Peyer's patch (tissue), 4 donors: ENCODE results near the gene RFTN1.

Experiments used
- POLR2A ChIP-seq, 2 donors: fragments of 450-650 bp; IDR thresholded peaks; one replicate each; pipeline ENCODE4 v1.5.1; 2017; ENCODE audit warnings: antibody characterized with exemption in 2 of 2, mild to moderate bottlenecking in 2 of 2, moderate library complexity in 2 of 2
- TF ChIP-seq, protein P1 (sequence below), 6 experiments: fragments of 450-650 bp in 4 of 6; fragments of 200-600 bp in 2 of 6; sonication (generic) in 1 of 6; IDR thresholded peaks; one replicate each; pipeline ENCODE4 v1.5.1; 2017 to 2019; ENCODE audit warnings: antibody characterized with exemption in 6 of 6, mild to moderate bottlenecking in 3 of 6, moderate library complexity in 1 of 6

DNA sequence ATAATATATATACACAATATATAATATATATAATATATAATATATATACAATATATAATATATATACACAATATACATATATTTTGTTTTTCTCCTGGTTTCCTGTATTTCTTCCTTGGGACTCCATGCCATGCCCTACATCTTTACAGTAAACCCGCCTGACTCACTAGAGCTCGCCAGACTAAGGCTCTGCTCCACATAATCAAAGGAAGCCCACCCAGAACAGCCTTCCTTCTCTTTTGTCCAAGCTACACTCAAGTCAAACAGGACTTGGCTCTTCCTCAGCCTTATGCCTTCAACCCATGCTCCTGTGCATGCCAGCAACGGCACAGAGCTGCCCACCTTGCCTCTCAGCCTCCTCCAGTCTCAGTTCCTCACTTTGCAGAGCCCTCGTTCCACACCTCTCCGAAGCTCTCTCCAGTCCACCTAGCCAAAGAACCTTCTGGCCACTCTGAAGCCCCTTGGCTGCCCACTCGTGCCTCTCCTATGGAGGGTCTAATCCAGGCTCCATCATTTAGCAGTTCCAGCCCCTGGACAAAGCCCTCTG, 109.1 kb downstream of the RFTN1 start:
- TF ChIP-seq, protein P1, sequence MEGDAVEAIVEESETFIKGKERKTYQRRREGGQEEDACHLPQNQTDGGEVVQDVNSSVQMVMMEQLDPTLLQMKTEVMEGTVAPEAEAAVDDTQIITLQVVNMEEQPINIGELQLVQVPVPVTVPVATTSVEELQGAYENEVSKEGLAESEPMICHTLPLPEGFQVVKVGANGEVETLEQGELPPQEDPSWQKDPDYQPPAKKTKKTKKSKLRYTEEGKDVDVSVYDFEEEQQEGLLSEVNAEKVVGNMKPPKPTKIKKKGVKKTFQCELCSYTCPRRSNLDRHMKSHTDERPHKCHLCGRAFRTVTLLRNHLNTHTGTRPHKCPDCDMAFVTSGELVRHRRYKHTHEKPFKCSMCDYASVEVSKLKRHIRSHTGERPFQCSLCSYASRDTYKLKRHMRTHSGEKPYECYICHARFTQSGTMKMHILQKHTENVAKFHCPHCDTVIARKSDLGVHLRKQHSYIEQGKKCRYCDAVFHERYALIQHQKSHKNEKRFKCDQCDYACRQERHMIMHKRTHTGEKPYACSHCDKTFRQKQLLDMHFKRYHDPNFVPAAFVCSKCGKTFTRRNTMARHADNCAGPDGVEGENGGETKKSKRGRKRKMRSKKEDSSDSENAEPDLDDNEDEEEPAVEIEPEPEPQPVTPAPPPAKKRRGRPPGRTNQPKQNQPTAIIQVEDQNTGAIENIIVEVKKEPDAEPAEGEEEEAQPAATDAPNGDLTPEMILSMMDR (IDR thresholded peaks at IDR 0.05): no peak
- TF ChIP-seq POLR2A (IDR thresholded peaks at IDR 0.05): no peak
